DMS53 treated with DMSO at 0.1 percent for 48 hours (cell line): ENCODE results near the gene PDE2A.

Experiments
- DNase-seq: peaks from one replicate; lab custom pipeline; 2025; ENCODE audit not compliant: unreplicated experiment; lab: John Stamatoyannopoulos, UW

The PDE2A gene

GRCh38 chr11:72684236-72684912 is 10.2 kb upstream of the PDE2A start:
- DNase-seq: peak; percentile 77

- DNase-seq: peak; percentile 48
These were observed 9.6 kb upstream of the PDE2A start for GRCh38 chr11:72683782-72684200.

GRCh38 chr11:72682858-72683243 is 8.6 kb upstream of the PDE2A start:
- no peak for DNase-seq

DNA sequence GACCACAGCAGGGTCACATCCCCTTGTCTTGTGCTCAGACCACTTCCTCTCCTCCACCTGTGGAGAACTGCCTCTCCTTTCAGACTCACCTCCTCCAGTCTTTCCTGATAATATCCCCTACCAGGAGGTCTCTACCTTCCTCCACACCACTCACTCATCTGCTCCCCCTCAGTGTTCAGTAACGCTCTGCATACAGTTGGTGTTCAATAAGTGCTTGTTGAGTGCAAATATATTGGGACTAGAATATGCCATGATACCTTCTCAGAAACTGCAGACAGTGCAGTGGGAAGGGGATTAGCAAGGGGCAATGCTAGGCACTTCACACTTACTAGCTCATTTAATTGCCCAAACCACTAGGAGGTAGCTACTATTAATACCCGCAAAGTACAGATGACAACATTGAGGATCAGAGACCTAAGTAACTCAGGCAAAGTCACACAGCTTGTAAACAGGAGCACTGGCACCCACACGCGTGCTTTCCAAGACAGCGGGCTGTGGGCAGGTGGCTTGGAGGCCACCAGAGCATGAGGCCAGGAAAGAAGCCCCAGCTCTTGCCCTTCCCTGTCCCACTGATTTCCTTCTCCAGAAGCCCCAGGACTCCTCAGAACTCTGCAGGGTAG is 8.1 kb upstream of the PDE2A start:
- DNase-seq: no peak

- DNase-seq: no peak
These were observed 7.3 kb upstream of the PDE2A start for GRCh38 chr11:72681226-72682153.

GRCh38 chr11:72680624-72681158 is 6.5 kb upstream of the PDE2A start:
- DNase-seq: no peak

- DNase-seq: no peak
These were observed 5.6 kb upstream of the PDE2A start for GRCh38 chr11:72679869-72680268.

- DNase-seq: no peak
These were observed 4.3 kb upstream of the PDE2A start for GRCh38 chr11:72678524-72678923.

- peak; percentile 18 for DNase-seq
These were observed 2.7 kb upstream of the PDE2A start for GRCh38 chr11:72676861-72677341.

GRCh38 chr11:72675221-72675620 is 999 bp upstream of the PDE2A start:
- DNase-seq: no peak

- DNase-seq: no peak
These were observed 809 bp downstream of the PDE2A start for GRCh38 chr11:72673284-72673942.

- DNase-seq: no peak
These were observed 1.5 kb downstream of the PDE2A start for GRCh38 chr11:72672597-72673238.

DNA sequence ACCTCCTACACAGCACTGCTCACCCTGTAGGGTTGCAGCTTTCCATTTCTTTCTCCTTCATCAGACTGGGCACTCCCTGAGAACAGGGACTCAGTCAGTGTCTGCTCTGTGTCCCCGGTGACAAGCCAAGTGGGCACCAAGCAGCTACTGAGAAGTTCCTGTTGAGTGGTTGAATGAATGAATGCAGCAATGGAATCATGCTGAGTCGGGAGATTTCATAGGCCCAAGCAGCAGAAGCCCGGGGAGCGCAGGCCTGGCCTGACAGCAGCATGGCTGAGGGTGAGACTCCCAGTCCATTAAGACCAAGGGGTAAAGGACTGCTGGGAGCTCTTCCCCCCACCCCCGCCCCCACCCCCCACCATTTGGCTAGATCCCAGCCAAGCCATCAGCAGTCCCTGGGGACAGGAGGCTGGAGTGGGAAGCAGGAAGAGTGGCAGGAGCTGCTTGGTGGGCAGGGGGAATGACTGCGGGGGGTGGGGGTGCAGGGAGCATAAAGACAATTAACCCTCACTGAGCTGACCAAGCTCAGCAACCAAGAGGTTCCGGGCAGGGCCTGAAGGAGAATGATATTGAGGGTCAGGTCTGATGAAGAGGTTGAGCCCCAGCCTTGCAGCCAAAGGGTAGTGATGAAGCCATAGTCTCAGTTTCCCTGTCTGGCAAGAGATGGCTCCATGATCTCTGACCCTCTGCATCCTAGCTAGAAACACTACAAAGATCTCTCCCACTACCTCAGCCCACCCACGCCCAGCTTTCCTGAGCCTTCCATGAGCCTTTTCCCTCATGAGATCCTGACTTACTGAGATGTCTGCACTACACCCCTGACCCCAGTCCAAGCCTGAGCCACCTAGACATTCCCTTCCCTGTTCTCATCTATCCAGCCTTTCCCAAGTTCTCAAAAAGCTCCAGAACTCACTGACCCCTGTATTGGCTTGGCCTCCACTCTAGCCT is 2.8 kb downstream of the PDE2A start:
- DNase-seq: no peak

DNA sequence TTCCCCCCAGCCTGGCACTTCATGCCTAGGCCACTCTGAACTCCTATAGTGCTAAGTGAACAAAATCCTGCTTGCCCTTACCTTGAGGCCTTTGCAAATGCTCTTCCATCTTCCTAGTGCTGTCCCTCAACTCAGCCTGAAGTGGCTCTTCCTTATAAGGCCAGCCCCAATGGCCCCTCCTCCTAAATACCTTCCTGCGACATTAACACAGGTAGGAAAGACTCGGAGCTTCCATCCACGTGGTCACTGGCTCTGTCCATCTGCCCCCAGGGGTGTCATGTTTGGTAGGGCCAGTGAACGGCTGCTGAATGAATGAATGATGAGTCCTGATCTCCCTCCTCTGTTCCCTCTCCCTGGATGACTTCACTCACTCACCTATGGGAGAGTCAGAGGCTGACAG is 4.2 kb downstream of the PDE2A start:
- no peak for DNase-seq

GRCh38 chr11:72669527-72669926 is 4.7 kb downstream of the PDE2A start:
- DNase-seq: no peak

DNA sequence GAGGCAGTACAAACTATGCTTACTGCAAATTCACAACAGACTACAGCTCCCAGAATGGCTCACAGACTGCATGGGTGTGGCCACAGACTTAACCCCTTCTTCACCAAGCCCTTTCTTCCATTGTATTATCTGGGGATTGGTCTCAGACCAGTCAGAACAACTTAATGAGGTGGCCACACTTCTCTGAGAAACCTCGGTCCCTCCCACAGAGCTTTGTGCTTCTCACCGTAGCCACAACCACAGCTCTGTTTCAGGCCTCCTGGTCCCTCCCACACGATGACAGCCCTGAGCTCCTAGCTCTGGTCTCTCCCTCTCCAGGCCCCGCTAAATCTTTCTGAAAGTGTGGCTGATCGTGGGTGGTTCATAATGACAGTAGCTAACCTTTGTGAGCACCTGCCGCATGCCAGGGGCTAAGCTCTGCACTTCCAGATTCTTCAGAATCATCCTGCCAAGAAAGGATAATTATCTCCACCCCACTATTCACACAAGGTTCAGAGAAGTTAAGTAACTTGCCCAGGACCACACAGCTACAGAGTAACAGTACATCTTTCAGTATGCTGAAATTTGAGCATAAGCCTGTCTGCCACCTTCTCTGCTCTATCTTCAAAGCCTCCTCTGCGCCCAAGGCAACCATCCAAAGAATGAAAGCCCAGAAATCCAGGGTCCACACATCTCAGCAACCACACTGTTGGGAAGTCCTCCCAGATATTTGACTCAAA is 5.4 kb downstream of the PDE2A start:
- no peak for DNase-seq

DNA sequence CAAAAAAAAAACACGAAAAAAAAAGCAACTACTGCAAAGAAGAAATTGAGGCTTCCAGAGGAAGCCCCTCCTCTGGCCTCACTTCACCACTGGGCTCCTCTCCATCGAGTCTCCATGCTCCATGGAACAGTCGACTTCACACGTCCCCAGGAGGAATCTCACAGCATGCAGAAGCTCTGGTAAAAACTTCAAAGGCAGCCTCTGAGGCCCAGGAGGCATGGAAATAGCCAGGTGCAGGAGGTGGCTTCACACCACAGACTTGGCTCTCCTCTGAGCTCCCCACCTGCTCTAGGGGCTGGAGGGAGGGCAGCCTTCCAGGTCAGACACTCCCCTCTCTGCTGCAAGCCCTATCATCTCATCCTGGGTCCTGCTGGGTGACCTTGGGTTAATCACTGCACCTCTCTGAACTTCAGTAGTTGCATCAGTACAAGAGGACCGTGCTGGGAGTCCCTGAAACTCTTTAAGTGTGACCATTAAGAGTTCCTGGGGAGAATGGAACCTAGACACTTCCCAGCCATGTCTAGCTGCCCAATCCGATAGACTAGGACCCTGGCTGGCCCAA is 8.2 kb downstream of the PDE2A start:
- DNase-seq: no peak

DNA sequence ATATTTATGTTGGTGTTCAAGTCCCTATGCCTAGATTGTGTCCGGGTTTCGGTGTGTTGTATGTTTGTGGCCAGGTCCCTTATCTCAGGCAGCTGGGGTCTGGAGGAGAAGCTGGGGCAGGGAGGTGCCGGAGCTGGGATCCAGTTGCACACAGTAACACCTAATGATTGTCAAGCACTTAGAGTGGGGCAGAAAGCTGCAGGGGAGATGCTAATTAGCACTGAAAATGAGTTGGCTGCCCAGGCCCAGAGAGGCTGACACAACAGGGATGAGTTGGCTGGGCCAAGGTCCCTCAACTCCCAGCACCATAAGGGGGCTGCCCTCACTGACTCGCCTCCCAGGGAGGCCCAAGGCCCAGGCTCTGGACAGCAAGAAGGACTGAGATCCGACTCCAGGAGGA is 12.2 kb downstream of the PDE2A start:
- DNase-seq: no peak
